ENCODE results near the gene EDAR. TPM values are rescaled to one million over a fixed set of nuclear protein-coding genes. Genes with fewer than 3 reads are reported as not detected.

The EDAR gene
- total and polyA plus RNA-seq, 2 donors (not counting 1 experiment from before 2014, with no cell fraction given), result not detected

DNA sequence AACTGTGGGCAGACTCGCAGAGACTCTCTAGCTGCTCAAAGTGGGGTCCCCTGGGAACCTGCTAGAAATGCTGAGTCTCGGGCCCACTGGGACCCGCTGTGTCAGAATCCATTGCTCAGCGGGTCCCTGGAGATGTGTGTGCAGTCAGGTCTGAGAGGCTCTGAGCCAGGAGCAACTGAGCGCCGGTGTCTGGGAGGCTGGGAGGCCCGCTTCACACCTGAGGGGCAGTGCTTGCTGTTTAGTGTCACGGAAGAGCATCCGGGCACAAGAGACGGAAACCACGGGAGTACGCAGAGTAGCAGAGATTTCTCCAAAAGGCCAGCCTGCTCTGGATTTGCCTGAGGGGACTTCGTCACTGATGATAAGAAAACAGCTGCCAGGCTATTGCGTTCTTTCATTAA is 70.1 kb downstream of the EDAR start:
- H3K27ac ChIP-seq (ENCODE audit: insufficient read depth, low read length), result no peak overlapping the region
- H3K79me2 ChIP-seq (ENCODE audit: control insufficient read depth, insufficient read depth, low read length), result no peaks in the 10 kb centered on the region
- peaks cover 30% of the 10 kb centered on the region for H3K27me3 ChIP-seq (ENCODE audit: control insufficient read depth, insufficient read depth, low read length)
- H3K9ac ChIP-seq (ENCODE audit: insufficient read depth, low read length), result no peak overlapping the region
- no peaks in the 10 kb centered on the region for H3K36me3 ChIP-seq (ENCODE audit: control insufficient read depth, insufficient read depth, low read length)
- no peak overlapping the region for H3K4me2 ChIP-seq (ENCODE audit: extremely low read depth, insufficient read depth, low read length)
- H3K4me1 ChIP-seq (ENCODE audit: control insufficient read depth, extremely low read depth, insufficient read depth, low read length), result no peaks in the 10 kb centered on the region
- no peak for DNase-seq (ENCODE audit: low read depth in 2 of 2)
- H4K20me1 ChIP-seq (ENCODE audit: control insufficient read depth, extremely low read depth, insufficient read depth, low read length), result no peaks in the 10 kb centered on the region
- no peak for TF ChIP-seq EZH2 (IDR thresholded peaks at IDR 0.05; ENCODE audit: low read length, missing control alignments)
- TF ChIP-seq, protein P1, sequence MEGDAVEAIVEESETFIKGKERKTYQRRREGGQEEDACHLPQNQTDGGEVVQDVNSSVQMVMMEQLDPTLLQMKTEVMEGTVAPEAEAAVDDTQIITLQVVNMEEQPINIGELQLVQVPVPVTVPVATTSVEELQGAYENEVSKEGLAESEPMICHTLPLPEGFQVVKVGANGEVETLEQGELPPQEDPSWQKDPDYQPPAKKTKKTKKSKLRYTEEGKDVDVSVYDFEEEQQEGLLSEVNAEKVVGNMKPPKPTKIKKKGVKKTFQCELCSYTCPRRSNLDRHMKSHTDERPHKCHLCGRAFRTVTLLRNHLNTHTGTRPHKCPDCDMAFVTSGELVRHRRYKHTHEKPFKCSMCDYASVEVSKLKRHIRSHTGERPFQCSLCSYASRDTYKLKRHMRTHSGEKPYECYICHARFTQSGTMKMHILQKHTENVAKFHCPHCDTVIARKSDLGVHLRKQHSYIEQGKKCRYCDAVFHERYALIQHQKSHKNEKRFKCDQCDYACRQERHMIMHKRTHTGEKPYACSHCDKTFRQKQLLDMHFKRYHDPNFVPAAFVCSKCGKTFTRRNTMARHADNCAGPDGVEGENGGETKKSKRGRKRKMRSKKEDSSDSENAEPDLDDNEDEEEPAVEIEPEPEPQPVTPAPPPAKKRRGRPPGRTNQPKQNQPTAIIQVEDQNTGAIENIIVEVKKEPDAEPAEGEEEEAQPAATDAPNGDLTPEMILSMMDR (conservative IDR thresholded peaks at IDR 0.05 in 1 of 2, IDR thresholded peaks at IDR 0.05 in 1 of 2; ENCODE audit: low read depth in 1 of 2, low read length in 2 of 2), result no peak
- H3K9me3 ChIP-seq (ENCODE audit: control insufficient read depth, insufficient read depth, low read depth, low read length), result no peaks in the 10 kb centered on the region
- no peak overlapping the region for H3K4me3 ChIP-seq (replicated peaks in 1 of 4; ENCODE audit: control extremely low read depth in 1 of 4, insufficient read depth in 1 of 4, low read depth in 3 of 4, low read length in 4 of 4)
- no peak overlapping the region for H2AFZ ChIP-seq (ENCODE audit: low read length)

DNA sequence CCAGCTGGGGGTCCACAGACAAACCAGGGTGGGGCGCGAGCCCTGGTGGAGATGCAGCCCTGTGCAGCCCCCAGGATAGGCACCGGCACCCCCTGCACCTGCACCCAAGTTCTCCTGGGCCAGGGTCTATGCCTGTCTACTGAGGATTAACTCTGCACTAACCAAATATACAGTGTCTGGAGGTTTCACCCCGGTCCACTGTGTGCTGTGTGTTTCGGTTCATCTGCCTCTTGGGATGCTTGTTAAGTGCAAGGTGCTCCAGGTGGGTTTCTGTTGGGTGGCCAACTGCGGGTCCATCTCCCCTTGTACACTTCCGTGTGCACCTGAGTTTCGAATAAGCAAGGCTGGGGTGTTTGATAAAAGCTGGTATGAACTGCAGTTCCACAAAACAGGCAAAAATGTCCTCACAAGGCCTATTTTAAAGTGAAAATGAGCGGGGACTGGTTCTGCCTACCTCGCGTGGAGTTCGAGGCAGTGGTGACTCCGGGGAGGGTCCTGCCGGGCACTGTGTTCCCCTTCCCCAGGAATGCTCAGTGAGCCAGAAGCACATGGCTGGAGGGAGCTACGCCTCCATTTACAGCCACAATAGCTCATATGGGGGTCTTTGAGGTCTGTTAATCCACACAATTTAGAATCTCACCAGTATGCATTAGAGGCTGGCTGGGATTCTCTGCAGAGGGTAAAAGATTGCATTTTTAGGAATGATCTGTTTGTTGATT is 70.7 kb downstream of the EDAR start:
- Histone ChIP-seq H3K9ac (ENCODE audit: insufficient read depth, low read length) (no peak overlapping the region), H3K4me1 (ENCODE audit: control insufficient read depth, extremely low read depth, insufficient read depth, low read length) (no peaks in the 10 kb centered on the region), H3K9me3 (ENCODE audit: control insufficient read depth, insufficient read depth, low read depth, low read length) (no peaks in the 10 kb centered on the region), H2AFZ (ENCODE audit: low read length) (no peak overlapping the region), H3K27me3 (ENCODE audit: control insufficient read depth, insufficient read depth, low read length) (peaks cover 26% of the 10 kb centered on the region), H4K20me1 (ENCODE audit: control insufficient read depth, extremely low read depth, insufficient read depth, low read length) (no peaks in the 10 kb centered on the region), H3K27ac (ENCODE audit: insufficient read depth, low read length) (no peak overlapping the region), H3K79me2 (ENCODE audit: control insufficient read depth, insufficient read depth, low read length) (no peaks in the 10 kb centered on the region), H3K4me3 (replicated peaks in 1 of 4; ENCODE audit: control extremely low read depth in 1 of 4, insufficient read depth in 1 of 4, low read depth in 3 of 4, low read length in 4 of 4) (no peak overlapping the region), H3K4me2 (ENCODE audit: extremely low read depth, insufficient read depth, low read length) (no peak overlapping the region), H3K36me3 (ENCODE audit: control insufficient read depth, insufficient read depth, low read length) (no peaks in the 10 kb centered on the region)
- no peak for TF ChIP-seq EZH2 (IDR thresholded peaks at IDR 0.05; ENCODE audit: low read length, missing control alignments)
- TF ChIP-seq, protein P1 (conservative IDR thresholded peaks at IDR 0.05 in 1 of 2, IDR thresholded peaks at IDR 0.05 in 1 of 2; ENCODE audit: low read depth in 1 of 2, low read length in 2 of 2), result no peak
- DNase-seq (ENCODE audit: low read depth in 2 of 2), result no peak

- Histone ChIP-seq H2AFZ (ENCODE audit: low read length) (no peak overlapping the region), H3K9me3 (ENCODE audit: control insufficient read depth, insufficient read depth, low read depth, low read length) (no peaks in the 10 kb centered on the region), H3K36me3 (ENCODE audit: control insufficient read depth, insufficient read depth, low read length) (no peaks in the 10 kb centered on the region), H3K4me1 (ENCODE audit: control insufficient read depth, extremely low read depth, insufficient read depth, low read length) (no peaks in the 10 kb centered on the region), H3K27ac (ENCODE audit: insufficient read depth, low read length) (no peak overlapping the region), H3K79me2 (ENCODE audit: control insufficient read depth, insufficient read depth, low read length) (no peaks in the 10 kb centered on the region), H3K4me2 (ENCODE audit: extremely low read depth, insufficient read depth, low read length) (no peak overlapping the region), H3K27me3 (ENCODE audit: control insufficient read depth, insufficient read depth, low read length) (peaks cover 22% of the 10 kb centered on the region), H4K20me1 (ENCODE audit: control insufficient read depth, extremely low read depth, insufficient read depth, low read length) (no peaks in the 10 kb centered on the region), H3K4me3 (replicated peaks in 1 of 4; ENCODE audit: control extremely low read depth in 1 of 4, insufficient read depth in 1 of 4, low read depth in 3 of 4, low read length in 4 of 4) (no peak overlapping the region), H3K9ac (ENCODE audit: insufficient read depth, low read length) (no peak overlapping the region)
- TF ChIP-seq, protein P1 (conservative IDR thresholded peaks at IDR 0.05 in 1 of 2, IDR thresholded peaks at IDR 0.05 in 1 of 2; ENCODE audit: low read depth in 1 of 2, low read length in 2 of 2), result no peak
- no peak for TF ChIP-seq EZH2 (IDR thresholded peaks at IDR 0.05; ENCODE audit: low read length, missing control alignments)
- no peak for DNase-seq (ENCODE audit: low read depth in 2 of 2)
Observed at GRCh38 chr2:108917526-108917925, 71.5 kb downstream of the EDAR start.

All from fibroblast of lung (primary cell).